SK-N-SH (cell line): ENCODE results near the gene UGT1A4. TPM values are rescaled to one million over a fixed set of nuclear protein-coding genes. Genes with fewer than 3 reads are reported as not detected.
"Not testable (repeated sequence)": the region's sequence is repeated elsewhere in the genome, so short reads cannot be mapped to it uniquely, and the experiment has no call there.

Experiments used
- CTCF ChIA-PET: fragments of 300-600, 350-600 bp; formaldehyde crosslinking; extraction: SDS; loops from one replicate; lab custom pipeline; 2021; lab: Yijun Ruan, JAX
- POLR2A ChIA-PET: fragments of 350-600 bp; sonication (Branson Sonifier 250); formaldehyde crosslinking; extraction: SDS; loops from one replicate; lab custom pipeline; 2020; ENCODE audit warnings: antibody characterized with exemption, inconsistent platforms; lab: Yijun Ruan, JAX
- DNase-seq: peaks from one replicate; pipeline ENCODE4 v3.0.0; 2012
- H2AFZ ChIP-seq: fragments of 200-600 bp; sonication (generic); 2 replicates; pipeline ENCODE4 v1.8.1; 2016; ENCODE audit warnings: antibody characterized with exemption, mild to moderate bottlenecking, low read depth
- H3F3A ChIP-seq: fragments of 200-600 bp; sonication (generic); replicated peaks from 2 replicates; pipeline ENCODE3; 2016; ENCODE audit warnings: antibody characterized with exemption, mild to moderate bottlenecking; ENCODE audit not compliant: insufficient read depth
- H3K27ac ChIP-seq, 2 experiments: fragments of 200-500 bp in 1 of 2; fragments of 200-600 bp in 1 of 2; sonication (Bioruptor generic) in 1 of 2; sonication (generic), shearing (Covaris generic) in 1 of 2; 2 replicates each; pipeline versions ENCODE4 v1.5.1 to v1.6.1; 2014 to 2016; ENCODE audit warnings: low read depth in 2 of 2, inconsistent platforms in 1 of 2, low read length in 1 of 2, mild to moderate bottlenecking in 1 of 2, mixed read lengths in 1 of 2
- H3K27me3 ChIP-seq: fragments of 200-600 bp; sonication (generic), shearing (Covaris generic); 2 replicates; pipeline ENCODE4 v1.6.1; 2016; ENCODE audit warnings: mixed run types; ENCODE audit not compliant: insufficient read depth
- H3K36me3 ChIP-seq, 2 experiments: fragments of 200-500 bp in 1 of 2; fragments of 200-600 bp in 1 of 2; sonication (Bioruptor generic) in 1 of 2; sonication (generic) in 1 of 2; replicated peaks in 1 of 2; 2 replicates each; pipeline versions ENCODE3 to v1.5.1; 2014 to 2016; ENCODE audit warnings: low read length in 1 of 2, mild to moderate bottlenecking in 1 of 2; ENCODE audit not compliant: insufficient read depth in 2 of 2, control insufficient read depth in 1 of 2
- H3K4me1 ChIP-seq, 2 experiments: fragments of 200-500 bp in 1 of 2; fragments of 200-600 bp in 1 of 2; sonication (Bioruptor generic) in 1 of 2; sonication (generic), shearing (Covaris generic) in 1 of 2; 2 replicates each; pipeline versions ENCODE4 v1.5.1 to v1.6.1; 2014 to 2016; ENCODE audit warnings: low read depth in 1 of 2, low read length in 1 of 2, mixed run types in 1 of 2; ENCODE audit not compliant: insufficient read depth in 2 of 2, control insufficient read depth in 1 of 2
- H3K4me2 ChIP-seq: fragments of 200-600 bp; sonication (generic), shearing (Covaris generic); 2 replicates; pipeline ENCODE4 v1.6.1; 2017; ENCODE audit warnings: mixed run types
- H3K4me3 ChIP-seq, 2 experiments: fragments of 200-500 bp in 1 of 2; fragments of 200-600 bp in 1 of 2; sonication (Bioruptor generic) in 1 of 2; sonication (generic), shearing (Covaris generic) in 1 of 2; 2 replicates each; pipeline versions ENCODE4 v1.5.1 to v1.8.1; 2014 to 2016; ENCODE audit warnings: low read depth in 2 of 2, inconsistent platforms in 1 of 2, low read length in 1 of 2, mild to moderate bottlenecking in 1 of 2, mixed read lengths in 1 of 2, moderate library complexity in 1 of 2
- H3K79me2 ChIP-seq: fragments of 200-600 bp; sonication (generic); 2 replicates; pipeline ENCODE4 v1.8.1; 2017; ENCODE audit warnings: mild to moderate bottlenecking; ENCODE audit not compliant: insufficient read depth
- H3K9ac ChIP-seq: fragments of 200-600 bp; sonication (generic); 2 replicates; pipeline ENCODE4 v1.6.1; 2017; ENCODE audit warnings: mixed run types
- H3K9me2 ChIP-seq: fragments of 200-600 bp; sonication (generic); 2 replicates; pipeline ENCODE4 v1.6.1; 2017; ENCODE audit warnings: mixed run types
- H3K9me3 ChIP-seq: fragments of 200-600 bp; sonication (generic); 2 replicates; pipeline ENCODE4 v1.6.1; 2017; ENCODE audit warnings: mixed run types, mild to moderate bottlenecking, moderate library complexity
- H4K20me1 ChIP-seq: fragments of 200-600 bp; sonication (generic); 2 replicates; pipeline ENCODE4 v1.6.1; 2017; ENCODE audit warnings: mild to moderate bottlenecking, mixed run types; ENCODE audit not compliant: insufficient read depth
- ELF1 ChIP-seq: IDR thresholded peaks from 2 replicates; pipeline ENCODE4 v1.4.0; 2012
- EP300 ChIP-seq, 2 experiments: IDR thresholded peaks; 2 replicates each; pipeline versions ENCODE4 v1.4.0 to v1.6.1; 2012; ENCODE audit warnings: borderline replicate concordance in 1 of 2, low read depth in 1 of 2, low read length in 1 of 2
- FOXM1 ChIP-seq: IDR thresholded peaks from 2 replicates; pipeline ENCODE4 v1.4.0; 2012; ENCODE audit warnings: low read depth, mild to moderate bottlenecking
- GATA2 ChIP-seq: sonication (generic); formaldehyde crosslinking; IDR thresholded peaks from 2 replicates; pipeline ENCODE4 v1.5.0; 2020; ENCODE audit warnings: mild to moderate bottlenecking, missing genetic modification reagents
- MEF2A ChIP-seq: IDR thresholded peaks from 2 replicates; pipeline ENCODE4 v1.4.0; 2012; ENCODE audit warnings: low read depth, borderline replicate concordance
- MXI1 ChIP-seq: IDR thresholded peaks from 2 replicates; pipeline ENCODE4 v1.6.1; 2012; ENCODE audit warnings: mild to moderate bottlenecking, low read depth, low read length, improper control_type of control experiment
- NFIC ChIP-seq: IDR thresholded peaks from 2 replicates; pipeline ENCODE4 v1.4.0; 2012; ENCODE audit warnings: borderline replicate concordance
- RAD21 ChIP-seq: IDR thresholded peaks from 2 replicates; pipeline ENCODE4 v1.6.1; 2012; ENCODE audit warnings: mild to moderate bottlenecking, low read length
- RFX5 ChIP-seq: IDR thresholded peaks from 2 replicates; pipeline ENCODE4 v1.6.1; 2012; ENCODE audit warnings: mild to moderate bottlenecking, improper control_type of control experiment, low read length
- RXRA ChIP-seq: IDR thresholded peaks from 2 replicates; pipeline ENCODE4 v1.4.0; 2012; ENCODE audit warnings: low read depth, mild to moderate bottlenecking, borderline replicate concordance
- TAF1 ChIP-seq: IDR thresholded peaks from 2 replicates; pipeline ENCODE4 v1.6.1; 2012; ENCODE audit warnings: low read depth, mild to moderate bottlenecking, low read length, moderate library complexity, borderline replicate concordance
- WGBS: methylation state at CpG from one replicate; pipeline ENCODE4 v1.1.6; 2017; ENCODE audit warnings: low lambda C conversion rate; 5-methylcytosine and 5-hydroxymethylcytosine counted together
- polyA plus RNA-seq, 3 experiments: library from polyadenylated mRNA; depleted of rRNA; stranded (reverse); fragments of >200 nt; gene quantifications; 2 replicates each; pipeline ENCODE4 v1.2.3, GENCODE V29; 2012
- TF ChIP-seq, protein P1 (sequence below): IDR thresholded peaks from 2 replicates; pipeline ENCODE4 v1.4.0; 2012; ENCODE audit warnings: low read depth, borderline replicate concordance
- TF ChIP-seq, protein P2 (sequence below): IDR thresholded peaks from 2 replicates; pipeline ENCODE4 v1.4.0; 2012; ENCODE audit warnings: low read depth, borderline replicate concordance
- TF ChIP-seq, protein P3 (sequence below): IDR thresholded peaks from 2 replicates; pipeline ENCODE4 v1.4.0; 2012; ENCODE audit warnings: low read depth
- TF ChIP-seq, protein P4 (sequence below): fragments of 150-350 bp; IDR thresholded peaks from 2 replicates; pipeline ENCODE4 v1.6.1; 2016; ENCODE audit warnings: mild to moderate bottlenecking, low read depth, low read length

Gene UGT1A4
- polyA plus RNA-seq, 1 of the 3 experiments (the other 2 are of a cell fraction): not detected

DNA sequence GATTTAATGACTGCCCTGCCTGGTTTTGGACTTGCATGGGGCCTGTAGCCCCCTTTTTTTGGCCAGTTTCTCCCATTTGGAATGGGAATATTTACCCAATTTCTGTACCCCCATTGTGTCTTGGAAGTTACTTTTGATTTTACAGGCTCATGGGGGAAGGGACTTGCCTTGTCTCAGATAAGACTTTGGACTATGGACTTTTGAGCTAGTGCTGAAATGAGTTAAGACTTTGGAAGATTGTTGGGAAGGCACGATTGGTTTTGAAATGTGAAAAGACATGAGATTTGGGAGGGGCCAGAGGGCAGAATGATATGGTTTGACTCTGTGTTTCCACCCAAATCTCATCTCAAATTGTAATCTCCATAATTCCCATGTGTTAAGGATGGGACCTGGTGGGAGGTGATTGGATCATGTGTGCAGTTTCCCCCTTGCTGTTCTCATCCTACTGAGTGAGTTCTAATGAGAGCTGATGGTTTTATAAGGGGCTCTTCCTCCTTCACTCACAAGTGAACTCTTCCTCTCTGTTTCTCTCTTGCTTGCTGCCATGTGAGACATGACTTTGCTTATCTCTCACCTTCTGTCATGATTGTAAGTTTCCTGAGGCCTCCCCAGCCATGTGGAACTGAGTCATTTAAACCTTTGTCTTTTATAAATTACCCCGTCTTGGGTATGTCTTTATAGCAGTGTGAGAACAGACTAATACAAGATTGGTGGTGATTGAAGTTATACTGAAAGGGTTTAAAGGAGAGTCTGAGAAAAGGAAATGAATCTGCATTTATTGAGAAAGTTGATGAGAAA is 32.9 kb downstream of the UGT1A4 start:
- CTCF ChIA-PET, DNase-seq, H4K20me1 ChIP-seq, H3K79me2 ChIP-seq, POLR2A ChIA-PET, H3K4me1 ChIP-seq, H3K4me3 ChIP-seq, H3K9me3 ChIP-seq, H3F3A ChIP-seq, H2AFZ ChIP-seq, H3K9ac ChIP-seq, H3K27ac ChIP-seq, H3K4me2 ChIP-seq, H3K36me3 ChIP-seq, H3K9me2 ChIP-seq, H3K27me3 ChIP-seq: not testable (repeated sequence)
- 29% methylated on average over 2 of the region's 2 CpGs for WGBS

DNA sequence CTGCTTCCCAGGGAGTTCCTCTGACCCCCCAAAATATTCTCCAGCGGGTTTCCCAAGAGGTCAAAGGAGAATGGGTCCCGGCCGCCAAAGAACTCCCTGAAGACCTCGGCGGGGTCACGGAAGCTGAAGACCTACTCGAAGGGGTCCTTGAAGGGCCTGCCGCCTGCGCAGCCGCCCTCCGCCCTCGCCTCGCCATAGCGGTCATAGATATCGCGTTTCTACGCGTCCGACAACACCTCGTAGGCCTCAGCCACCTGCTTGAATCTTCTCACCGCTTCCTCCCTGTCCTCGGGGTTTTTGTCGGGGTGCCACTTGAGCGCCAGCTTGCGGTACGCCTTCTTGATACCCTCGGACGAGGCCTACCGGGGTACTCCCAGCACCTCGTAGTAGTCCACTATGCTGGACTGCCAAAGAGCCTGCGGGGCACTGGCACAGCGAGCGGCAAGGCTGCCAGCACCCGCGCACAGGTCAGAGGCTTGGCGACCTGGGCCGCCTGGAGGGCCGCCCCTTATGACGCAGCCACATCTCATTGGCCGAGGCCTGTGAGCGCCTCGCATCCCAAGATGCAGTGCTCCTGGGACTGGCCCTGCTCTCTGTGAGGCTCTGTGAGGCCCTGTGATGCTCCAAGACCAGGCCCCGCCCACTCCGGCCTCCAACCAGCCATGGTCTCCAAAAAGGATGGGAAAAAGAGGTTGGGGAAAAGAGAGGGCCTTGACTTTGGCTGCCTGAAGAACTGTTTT is 36.5 kb downstream of the UGT1A4 start:
- H3K27ac ChIP-seq: no peak overlapping the region
- WGBS: 82% methylated on average over 26 of the region's 44 CpGs
- DNase-seq: no peak
- no peak overlapping the region for H3K9ac ChIP-seq
- no peak overlapping the region for H2AFZ ChIP-seq
- H3K4me2 ChIP-seq: no peak overlapping the region
- POLR2A ChIA-PET: no interaction called here
- no peak overlapping the region for H3K4me3 ChIP-seq
- H3K4me1 ChIP-seq: no peaks in the 10 kb centered on the region
- TF ChIP-seq GATA2 (CRISPR knock-in tag): no peak
- TF ChIP-seq FOXM1: no peak
- TF ChIP-seq, protein P1, sequence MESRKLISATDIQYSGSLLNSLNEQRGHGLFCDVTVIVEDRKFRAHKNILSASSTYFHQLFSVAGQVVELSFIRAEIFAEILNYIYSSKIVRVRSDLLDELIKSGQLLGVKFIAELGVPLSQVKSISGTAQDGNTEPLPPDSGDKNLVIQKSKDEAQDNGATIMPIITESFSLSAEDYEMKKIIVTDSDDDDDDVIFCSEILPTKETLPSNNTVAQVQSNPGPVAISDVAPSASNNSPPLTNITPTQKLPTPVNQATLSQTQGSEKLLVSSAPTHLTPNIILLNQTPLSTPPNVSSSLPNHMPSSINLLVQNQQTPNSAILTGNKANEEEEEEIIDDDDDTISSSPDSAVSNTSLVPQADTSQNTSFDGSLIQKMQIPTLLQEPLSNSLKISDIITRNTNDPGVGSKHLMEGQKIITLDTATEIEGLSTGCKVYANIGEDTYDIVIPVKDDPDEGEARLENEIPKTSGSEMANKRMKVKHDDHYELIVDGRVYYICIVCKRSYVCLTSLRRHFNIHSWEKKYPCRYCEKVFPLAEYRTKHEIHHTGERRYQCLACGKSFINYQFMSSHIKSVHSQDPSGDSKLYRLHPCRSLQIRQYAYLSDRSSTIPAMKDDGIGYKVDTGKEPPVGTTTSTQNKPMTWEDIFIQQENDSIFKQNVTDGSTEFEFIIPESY: no peak
- no peak for TF ChIP-seq RXRA
- no peak for TF ChIP-seq RFX5
- TF ChIP-seq ELF1: no peak
- TF ChIP-seq, protein P2, sequence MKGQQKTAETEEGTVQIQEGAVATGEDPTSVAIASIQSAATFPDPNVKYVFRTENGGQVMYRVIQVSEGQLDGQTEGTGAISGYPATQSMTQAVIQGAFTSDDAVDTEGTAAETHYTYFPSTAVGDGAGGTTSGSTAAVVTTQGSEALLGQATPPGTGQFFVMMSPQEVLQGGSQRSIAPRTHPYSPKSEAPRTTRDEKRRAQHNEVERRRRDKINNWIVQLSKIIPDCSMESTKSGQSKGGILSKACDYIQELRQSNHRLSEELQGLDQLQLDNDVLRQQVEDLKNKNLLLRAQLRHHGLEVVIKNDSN: no peak
- no peak for TF ChIP-seq EP300 (IDR thresholded peaks at IDR 0.05; ENCODE audit: borderline replicate concordance in 1 of 2, low read depth in 1 of 2, low read length in 1 of 2)
- no peak for TF ChIP-seq NFIC
- TF ChIP-seq RAD21: no peak
- TF ChIP-seq, protein P3, sequence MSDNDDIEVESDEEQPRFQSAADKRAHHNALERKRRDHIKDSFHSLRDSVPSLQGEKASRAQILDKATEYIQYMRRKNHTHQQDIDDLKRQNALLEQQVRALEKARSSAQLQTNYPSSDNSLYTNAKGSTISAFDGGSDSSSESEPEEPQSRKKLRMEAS: no peak
- no peak for TF ChIP-seq MXI1
- TF ChIP-seq, protein P4, sequence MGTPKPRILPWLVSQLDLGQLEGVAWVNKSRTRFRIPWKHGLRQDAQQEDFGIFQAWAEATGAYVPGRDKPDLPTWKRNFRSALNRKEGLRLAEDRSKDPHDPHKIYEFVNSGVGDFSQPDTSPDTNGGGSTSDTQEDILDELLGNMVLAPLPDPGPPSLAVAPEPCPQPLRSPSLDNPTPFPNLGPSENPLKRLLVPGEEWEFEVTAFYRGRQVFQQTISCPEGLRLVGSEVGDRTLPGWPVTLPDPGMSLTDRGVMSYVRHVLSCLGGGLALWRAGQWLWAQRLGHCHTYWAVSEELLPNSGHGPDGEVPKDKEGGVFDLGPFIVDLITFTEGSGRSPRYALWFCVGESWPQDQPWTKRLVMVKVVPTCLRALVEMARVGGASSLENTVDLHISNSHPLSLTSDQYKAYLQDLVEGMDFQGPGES: no peak
- TF ChIP-seq MEF2A: no peak
- TF ChIP-seq TAF1: no peak
- CTCF ChIA-PET: no interaction called here
- H3K27me3 ChIP-seq: no peaks in the 10 kb centered on the region
- H3K79me2 ChIP-seq: no peaks in the 10 kb centered on the region
- no peaks in the 10 kb centered on the region for H3K9me2 ChIP-seq
- H3K9me3 ChIP-seq: no peaks in the 10 kb centered on the region
- H3F3A ChIP-seq: no peaks in the 10 kb centered on the region
- no peaks in the 10 kb centered on the region for H4K20me1 ChIP-seq
- no peaks in the 10 kb centered on the region for H3K36me3 ChIP-seq
